K562 (cell line): Measurements from ENCODE around the gene SLC49A4. TPM values are rescaled to one million over a fixed set of nuclear protein-coding genes. Genes with fewer than 3 reads are reported as not detected.

ENCODE experiments used
- ATAC-seq: fragments of 200-7000 bp; cut with Tn5 transposase; 3 replicates; pipeline ENCODE4 v1.9.1; 2020; ENCODE audit warnings: moderate library complexity
- BruUV-seq: library from RNA; stranded (reverse); fragments of 400-500 nt; replicated peaks from 2 replicates; lab custom pipeline; 2021; lab: Mats Ljungman, UMichigan
- CTCF ChIA-PET: fragments of 300-600 bp; formaldehyde crosslinking; extraction: SDS; loops from one replicate; lab custom pipeline; 2021; ENCODE audit warnings: low intra/inter-chr PET ratio; lab: Yijun Ruan, JAX
- POLR2A ChIA-PET: fragments of 300-600, 350-650 bp; sonication (Branson Sonifier 250); formaldehyde crosslinking; extraction: SDS; loops from one replicate; lab custom pipeline; 2021; ENCODE audit warnings: antibody characterized with exemption, inconsistent platforms; lab: Yijun Ruan, JAX
- DNase-seq, 4 experiments: peaks; one replicate each; pipeline versions ENCODE4 v3.0.0 to v3.0.0-alpha.2; 2011 to 2018; ENCODE audit warnings: low spot score in 3 of 4, mixed read lengths in 3 of 4; ENCODE audit errors: extremely low read depth in 1 of 4
- FAIRE-seq: peaks from 2 replicates; lab custom pipeline; 2011; peaks lifted over from hg19 to GRCh38; lab: Jason Lieb, UNC
- H2AFZ ChIP-seq: 2 replicates; pipeline ENCODE4 v1.6.0; 2011; ENCODE audit warnings: low read depth, low read length, control low read depth, inconsistent platforms
- H3K27ac ChIP-seq: fragments of 200-600 bp; 3 replicates; pipeline ENCODE4 v1.8.0; 2011; ENCODE audit warnings: low read depth, mild to moderate bottlenecking, control low read depth, inconsistent platforms, low read length, moderate library complexity, mixed read lengths; ENCODE audit errors: extremely low read depth
- H3K27me3 ChIP-seq, 2 experiments: fragments of 300-600 bp in 1 of 2; 2 replicates in 1 of 2; 3 replicates in 1 of 2; pipeline versions ENCODE4 v1.6.0 to v1.8.0; 2011; ENCODE audit warnings: inconsistent platforms in 2 of 2, low read length in 2 of 2, mild to moderate bottlenecking in 1 of 2, mixed read lengths in 1 of 2, moderate library complexity in 1 of 2; ENCODE audit not compliant: control insufficient read depth in 2 of 2, insufficient read depth in 2 of 2
- H3K36me3 ChIP-seq: fragments of 300-600 bp; 3 replicates; pipeline ENCODE4 v1.8.0; 2011; ENCODE audit warnings: mild to moderate bottlenecking, low read length, inconsistent platforms; ENCODE audit not compliant: control insufficient read depth, insufficient read depth
- H3K4me1 ChIP-seq, 2 experiments: fragments of 200-600 bp in 1 of 2; replicated peaks in 1 of 2; 2 replicates in 1 of 2; 3 replicates in 1 of 2; pipeline versions ENCODE4 v1.5.1 to v1.8.0; 2011; ENCODE audit warnings: inconsistent platforms in 2 of 2, low read length in 2 of 2, mild to moderate bottlenecking in 1 of 2, mixed read lengths in 1 of 2, moderate library complexity in 1 of 2; ENCODE audit not compliant: control insufficient read depth in 2 of 2, insufficient read depth in 2 of 2
- H3K4me2 ChIP-seq: 2 replicates; pipeline ENCODE4 v1.6.1; 2011; ENCODE audit warnings: low read length, control low read depth, inconsistent platforms, mixed read lengths; ENCODE audit not compliant: insufficient read depth
- H3K4me3 ChIP-seq: fragments of 200-600 bp; sonication (generic), shearing (Covaris generic); 2 replicates; pipeline ENCODE4 v1.5.1; 2016; ENCODE audit warnings: control low read depth, inconsistent platforms
- H3K79me2 ChIP-seq: fragments of 200-600 bp; 3 replicates; pipeline ENCODE4 v1.8.0; 2011; ENCODE audit warnings: low read length, inconsistent platforms; ENCODE audit not compliant: control insufficient read depth, insufficient read depth
- H3K9ac ChIP-seq, 2 experiments: 2 replicates each; pipeline versions ENCODE4 v1.6.0 to v1.6.1; 2011; ENCODE audit warnings: low read depth in 2 of 2, low read length in 2 of 2, control low read depth in 1 of 2, inconsistent platforms in 1 of 2, mild to moderate bottlenecking in 1 of 2, mixed read lengths in 1 of 2; ENCODE audit not compliant: insufficient read depth in 1 of 2
- H3K9me1 ChIP-seq: one replicate; pipeline ENCODE4 v1.6.0; 2011; ENCODE audit warnings: inconsistent platforms, mild to moderate bottlenecking, low read length, moderate library complexity; ENCODE audit not compliant: control insufficient read depth, insufficient read depth
- H3K9me3 ChIP-seq: replicated peaks from 2 replicates; pipeline ENCODE4 v1.5.1; 2011; ENCODE audit warnings: low read depth, low read length, inconsistent platforms; ENCODE audit not compliant: control insufficient read depth, insufficient read depth
- H4K20me1 ChIP-seq: replicated peaks from 2 replicates; pipeline ENCODE4 v1.6.1; 2011; ENCODE audit warnings: low read length, inconsistent platforms, mixed read lengths; ENCODE audit not compliant: control insufficient read depth, insufficient read depth
- CREM ChIP-seq: IDR thresholded peaks from 2 replicates; pipeline ENCODE4 v1.6.1; 2014; ENCODE audit warnings: antibody characterized with exemption, low read depth
- FOSL1 ChIP-seq: fragments of 200-800 bp; sonication (Bioruptor generic); conservative IDR thresholded peaks from 2 replicates; pipeline ENCODE4 v1.6.1; 2016; ENCODE audit warnings: missing genetic modification characterization, missing compliant biosample characterization
- GTF2E2 ChIP-seq: fragments of 200-800 bp; sonication (Bioruptor generic); IDR thresholded peaks from 2 replicates; pipeline ENCODE4 v1.6.1; 2016; ENCODE audit warnings: missing genetic modification characterization, missing compliant biosample characterization
- HBP1 ChIP-seq: fragments of 450-650 bp; formaldehyde crosslinking; IDR thresholded peaks from 2 replicates; pipeline ENCODE4 v1.4.0; 2022; ENCODE audit warnings: missing genetic modification characterization
- JUND ChIP-seq, 2 experiments: IDR thresholded peaks; 2 replicates in 1 of 2; 3 replicates in 1 of 2; pipeline ENCODE4 v1.6.1; 2011; ENCODE audit warnings: borderline replicate concordance in 2 of 2, low read depth in 2 of 2, low read length in 2 of 2, improper control_type of control experiment in 1 of 2, missing biosample characterization in 1 of 2, missing genetic modification characterization in 1 of 2, missing genetic modification reagents in 1 of 2
- TAL1 ChIP-seq: fragments of 450-650 bp; IDR thresholded peaks from 2 replicates; pipeline ENCODE4 v1.6.1; 2016; ENCODE audit warnings: mild to moderate bottlenecking
- ZNF347 ChIP-seq: fragments of 450-650 bp; formaldehyde crosslinking; IDR thresholded peaks from 2 replicates; pipeline ENCODE4 v1.4.0; 2020; ENCODE audit warnings: low read depth, mild to moderate bottlenecking, moderate library complexity
- WGBS: fragments of 100-300 bp; shearing (Covaris generic); methylation state at CpG from one replicate; pipeline ENCODE4 v1.1.6; 2016; ENCODE audit warnings: low coverage, mixed read lengths; ENCODE audit not compliant: insufficient coverage; ENCODE audit errors: missing lambda C conversion rate; 5-methylcytosine and 5-hydroxymethylcytosine counted together
- in situ Hi-C: fragments of 300-500 bp; cut with MboI; formaldehyde crosslinking; loops from 4 replicates; pipeline ENCODE4 v1.15.0; 2018; ENCODE audit warnings: inconsistent platforms, mixed read lengths
- intact Hi-C: fragments of 100-400 bp; cut with micrococcal nuclease; formaldehyde crosslinking; loops from 2 replicates; pipeline ENCODE4 v1.14.2; 2022
- polyA plus RNA-seq, 8 experiments: library from polyadenylated mRNA; depleted of rRNA in 4 of 8; stranded (reverse) in 5 of 8; unstranded in 3 of 8; fragments of >200 nt; fragmentation: Nextera tagmentation in 2 of 8; fragmentation: Illumina TruSeq in 1 of 8; extraction: Ambion mirVana in 2 of 8; extraction: Trizol in 1 of 8; gene quantifications; 2 replicates each; pipeline versions ENCODE4 v1.2.1 to v1.2.3, GENCODE V29; 2011 to 2014; ENCODE audit warnings: inconsistent platforms in 1 of 8, missing spikeins in 1 of 8
- total RNA-seq, 7 experiments: library from RNA; depleted of rRNA in 6 of 7; stranded (reverse); fragments of >200 nt in 6 of 7; fragmentation: Illumina TruSeq in 2 of 7; extraction: Trizol in 2 of 7; gene quantifications; 2 replicates each; pipeline versions ENCODE4 v1.2.1 to v1.2.3, GENCODE V29; 2011 to 2021; ENCODE audit warnings: low replicate concordance in 1 of 7

Gene SLC49A4
- total and polyA plus RNA-seq, 9 of the 15 experiments (the other 6 are each of a cell fraction or from before 2014, with no cell fraction given), result 0.15 to 1.3 (median 0.83) TPM

DNA sequence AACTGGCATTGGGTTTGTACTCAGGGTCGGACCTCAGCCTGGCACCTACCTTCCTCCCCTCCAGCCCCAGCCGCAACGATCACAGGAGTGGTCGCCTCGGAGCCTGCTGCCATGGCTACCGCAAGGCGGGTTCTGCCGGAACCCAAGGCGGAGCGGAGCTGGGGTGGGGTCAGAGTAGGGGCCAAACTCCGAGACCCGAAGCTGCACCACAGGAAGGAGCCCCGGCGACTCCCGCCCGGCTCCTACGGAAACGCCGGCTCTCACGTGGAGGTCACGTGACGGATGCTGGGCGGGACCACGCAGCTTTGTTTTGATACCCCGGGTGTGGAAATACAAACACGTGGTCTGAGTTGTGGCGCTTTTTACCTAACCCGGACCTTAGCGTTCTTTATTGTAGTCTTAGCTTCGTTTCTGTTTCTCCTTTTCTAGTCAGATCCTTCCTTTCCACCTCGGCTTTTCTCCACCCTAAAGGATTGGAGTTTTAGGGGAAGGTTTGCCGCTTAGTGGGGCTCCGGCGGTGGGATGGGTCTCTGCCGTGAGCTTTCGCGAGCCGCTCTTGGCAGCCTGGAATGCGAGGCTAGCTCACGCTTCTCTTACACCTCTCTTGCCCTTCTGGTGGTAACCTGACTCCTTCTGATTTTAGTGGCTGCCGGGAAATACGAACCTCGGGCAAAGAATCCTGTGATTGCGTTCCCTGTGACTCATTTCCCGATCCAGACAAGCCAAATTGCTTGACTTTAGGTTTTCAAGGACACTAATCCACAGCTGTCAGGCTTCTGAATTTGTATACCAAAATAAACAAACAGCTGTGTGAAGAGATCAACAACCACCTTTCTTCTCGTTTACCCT lies 1.1 kb upstream of the SLC49A4 start, which contains the start of gene HSPBAP1 (continued):
- TF ChIP-seq HBP1 (no peak), JUND (IDR thresholded peaks at IDR 0.05; ENCODE audit: borderline replicate concordance, low read depth, low read length) (peak; percentile 62; the same call in 1 of the 2 replicates), JUND (tag; IDR thresholded peaks at IDR 0.05; ENCODE audit: borderline replicate concordance, low read depth, low read length) (no peak; the same call in 2 of the 3 replicates), FOSL1 (tag) (peak; percentile 73), ZNF347 (CRISPR knock-in tag) (no peak)

DNA sequence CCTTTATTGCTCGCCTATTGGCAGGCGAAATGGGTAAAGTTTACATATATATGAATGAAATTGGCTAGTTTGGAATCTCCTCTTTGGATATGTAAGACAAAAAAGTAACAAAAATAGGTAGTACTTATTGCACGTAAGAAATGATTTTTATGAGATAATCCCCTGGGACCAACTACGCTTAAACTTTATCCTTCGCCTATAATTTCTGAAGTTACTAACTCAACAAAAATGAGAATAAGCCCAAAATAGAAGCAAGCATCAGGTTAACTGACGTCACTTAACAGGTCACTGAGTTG lies 438 bp upstream of the SLC49A4 start:
- H4K20me1 ChIP-seq, result no peaks in the 10 kb centered on the region
- H3K4me1 ChIP-seq, result peaks cover 0 to 18% of the 10 kb centered on the region in 2 experiments; a peak in 4 of 5 replicates
- peak overlapping the region; percentile 48 for H3K4me3 ChIP-seq
- no peak for ATAC-seq
- TF ChIP-seq GTF2E2 (tag) (peak; percentile 63; the same call in 1 of the 2 replicates), CREM (0 out of 2 replicates have a peak, but pooled peaks have one; percentile 18), TAL1 (no peak)
- in situ Hi-C loops, result no loop called here
- intact Hi-C loops, result no loop called here
- H3K4me2 ChIP-seq, result peak overlapping the region; percentile 79
- FAIRE-seq, result no peak
- H3K36me3 ChIP-seq, result no peaks in the 10 kb centered on the region
- H3K9me1 ChIP-seq, result no peaks in the 10 kb centered on the region
- 0% methylated on average over 6 of the region's 6 CpGs for WGBS
- H3K9me3 ChIP-seq, result no peaks in the 10 kb centered on the region
- no peak for DNase-seq
- BruUV-seq, result no TSS peak
- POLR2A ChIA-PET, result interaction anchor here (1.6 kb wide), 1 partner anchor 10 kb away, joined by 6 read pairs; no protein-coding TSS in a partner anchor
- CTCF ChIA-PET, result no interaction called here
- H2AFZ ChIP-seq, result peak overlapping the region; percentile 94
- H3K27me3 ChIP-seq, result no peaks in the 10 kb centered on the region
- H3K27ac ChIP-seq, result peak overlapping the region; percentile 73
- H3K79me2 ChIP-seq, result peaks cover 5% of the 10 kb centered on the region; the same call in 1 of the 3 replicates
- peak overlapping the region; percentile 55 to 94; a peak in 3 of 4 replicates for H3K9ac ChIP-seq
